Measurements from ENCODE around the gene HSBP1L1. TPM values are rescaled to one million over a fixed set of nuclear protein-coding genes. Genes with fewer than 3 reads are reported as not detected.
"Not testable (repeated sequence)": the region's sequence is repeated elsewhere in the genome, so short reads cannot be mapped to it uniquely, and the experiment has no call there.

Gene HSBP1L1
- total and polyA plus RNA-seq, 2 of the 13 experiments (the other 11 are each of a cell fraction or from before 2014, with no cell fraction given), result 22.6 to 45.1 TPM

- no peak overlapping the region for H3K4me3 ChIP-seq (replicated peaks in 1 of 3; ENCODE audit: insufficient read depth in 1 of 3, low read depth in 2 of 3, low read length in 3 of 3)
- ChIA-PET CTCF (ENCODE audit: low intra/inter-chr PET ratio, low total read pairs) (no interaction called here), POLR2A (no interaction called here)
- FAIRE-seq (no peak), ATAC-seq (no peak), DNase-seq (ENCODE audit: low spot score) (no peak)
- no TSS peak for BruUV-seq (replicated peaks)
- in situ Hi-C loops (cut with HindIII; ENCODE audit: extremely low pct_ligation_motif_present, low pct_unique_long_range_greater_than_20kb) (no loop called here), intact Hi-C loops (cut with micrococcal nuclease; ENCODE audit: unreplicated experiment) (no loop called here)
- TF ChIP-seq ZBTB43 (CRISPR knock-in tag; conservative IDR thresholded peaks at IDR 0.05) (no peak), KDM3A (CRISPR knock-in tag; IDR thresholded peaks at IDR 0.05; ENCODE audit: low read depth) (no peak), HMG20A (CRISPR knock-in tag; IDR thresholded peaks at IDR 0.05; ENCODE audit: borderline replicate concordance) (no peak), KDM1A (CRISPR knock-in tag; IDR thresholded peaks at IDR 0.05) (no peak), ZNF567 (CRISPR knock-in tag; IDR thresholded peaks at IDR 0.05; ENCODE audit: borderline replicate concordance) (no peak), ZNF589 (CRISPR knock-in tag; conservative IDR thresholded peaks at IDR 0.05) (no peak), ZNF496 (CRISPR knock-in tag; IDR thresholded peaks at IDR 0.05; ENCODE audit: insufficient replicate concordance) (no peak), TCF7L2 (IDR thresholded peaks at IDR 0.05; ENCODE audit: low read depth, low read length) (no peak), ZFP62 (CRISPR knock-in tag; IDR thresholded peaks at IDR 0.05) (no peak), ZNF75D (CRISPR knock-in tag; IDR thresholded peaks at IDR 0.05; ENCODE audit: borderline replicate concordance) (no peak)
- TF ChIP-seq, protein P1, sequence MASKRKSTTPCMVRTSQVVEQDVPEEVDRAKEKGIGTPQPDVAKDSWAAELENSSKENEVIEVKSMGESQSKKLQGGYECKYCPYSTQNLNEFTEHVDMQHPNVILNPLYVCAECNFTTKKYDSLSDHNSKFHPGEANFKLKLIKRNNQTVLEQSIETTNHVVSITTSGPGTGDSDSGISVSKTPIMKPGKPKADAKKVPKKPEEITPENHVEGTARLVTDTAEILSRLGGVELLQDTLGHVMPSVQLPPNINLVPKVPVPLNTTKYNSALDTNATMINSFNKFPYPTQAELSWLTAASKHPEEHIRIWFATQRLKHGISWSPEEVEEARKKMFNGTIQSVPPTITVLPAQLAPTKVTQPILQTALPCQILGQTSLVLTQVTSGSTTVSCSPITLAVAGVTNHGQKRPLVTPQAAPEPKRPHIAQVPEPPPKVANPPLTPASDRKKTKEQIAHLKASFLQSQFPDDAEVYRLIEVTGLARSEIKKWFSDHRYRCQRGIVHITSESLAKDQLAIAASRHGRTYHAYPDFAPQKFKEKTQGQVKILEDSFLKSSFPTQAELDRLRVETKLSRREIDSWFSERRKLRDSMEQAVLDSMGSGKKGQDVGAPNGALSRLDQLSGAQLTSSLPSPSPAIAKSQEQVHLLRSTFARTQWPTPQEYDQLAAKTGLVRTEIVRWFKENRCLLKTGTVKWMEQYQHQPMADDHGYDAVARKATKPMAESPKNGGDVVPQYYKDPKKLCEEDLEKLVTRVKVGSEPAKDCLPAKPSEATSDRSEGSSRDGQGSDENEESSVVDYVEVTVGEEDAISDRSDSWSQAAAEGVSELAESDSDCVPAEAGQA (IDR thresholded peaks at IDR 0.05; ENCODE audit: low read depth), result no peak
- TF ChIP-seq, protein P1 (CRISPR knock-in tag; IDR thresholded peaks at IDR 0.05; ENCODE audit: borderline replicate concordance), result no peak
- 49% methylated on average over 2 of the region's 2 CpGs for WGBS (ENCODE audit: low lambda C conversion rate)
- peaks cover 20% of the 10 kb centered on the region for H3K79me2 ChIP-seq (ENCODE audit: insufficient read depth, low read length)
- no peaks in the 10 kb centered on the region for H3K36me3 ChIP-seq (replicated peaks in 1 of 2; ENCODE audit: control insufficient read depth in 1 of 2, insufficient read depth in 2 of 2, low read length in 2 of 2)
- H3K4me1 ChIP-seq (ENCODE audit: insufficient read depth, low read length), result peaks cover 22% of the 10 kb centered on the region
- H4K20me1 ChIP-seq (ENCODE audit: insufficient read depth, low read length), result peaks cover 5% of the 10 kb centered on the region
- H3K9me3 ChIP-seq (ENCODE audit: low read length), result no peaks in the 10 kb centered on the region
- H3K4me2 ChIP-seq (ENCODE audit: low read depth, low read length), result no peak overlapping the region
- H3K27ac ChIP-seq (ENCODE audit: extremely low read length, insufficient read depth, low read length), result no peak overlapping the region
- no peak overlapping the region for H2AFZ ChIP-seq (ENCODE audit: low read length)
- no peak overlapping the region for H3K9ac ChIP-seq (ENCODE audit: insufficient read depth, low read depth, low read length)
- H3K27me3 ChIP-seq (ENCODE audit: control insufficient read depth in 1 of 2, insufficient read depth in 2 of 2, low read length in 2 of 2), result no peaks in the 10 kb centered on the region; a peak in 1 of 5 replicates
Measured at GRCh38 chr18:79991494-79991893, 27.1 kb downstream of the HSBP1L1 start.

DNA sequence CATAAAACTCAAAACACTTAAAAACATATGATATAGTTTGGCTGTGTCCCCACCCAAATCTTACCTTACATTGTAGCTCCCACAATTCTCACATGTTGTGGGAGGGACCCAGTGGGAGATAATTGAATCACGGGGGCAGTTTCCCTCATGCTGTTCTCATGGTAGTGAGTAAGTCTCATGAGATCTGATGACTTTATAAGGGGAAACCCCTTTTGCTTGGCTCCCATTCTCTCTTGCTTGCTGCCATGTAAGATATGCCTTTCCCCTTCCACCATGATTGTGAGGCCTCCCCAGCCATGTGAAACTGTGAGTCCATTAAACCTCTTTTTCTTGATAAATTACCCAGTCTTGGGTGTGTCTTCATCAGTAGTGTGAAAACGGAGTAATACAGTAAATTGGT lies 35.3 kb downstream of the HSBP1L1 start:
- H3K27ac ChIP-seq (ENCODE audit: extremely low read length, insufficient read depth, low read length); H3K36me3 ChIP-seq (replicated peaks in 1 of 2; ENCODE audit: control insufficient read depth in 1 of 2, insufficient read depth in 2 of 2, low read length in 2 of 2); CTCF ChIA-PET (ENCODE audit: low intra/inter-chr PET ratio, low total read pairs); DNase-seq (ENCODE audit: low spot score); H3K27me3 ChIP-seq (ENCODE audit: control insufficient read depth in 1 of 2, insufficient read depth in 2 of 2, low read length in 2 of 2); H3K4me2 ChIP-seq (ENCODE audit: low read depth, low read length); H3K79me2 ChIP-seq (ENCODE audit: insufficient read depth, low read length); H3K9ac ChIP-seq (ENCODE audit: insufficient read depth, low read depth, low read length); FAIRE-seq; H3K4me3 ChIP-seq (replicated peaks in 1 of 3; ENCODE audit: insufficient read depth in 1 of 3, low read depth in 2 of 3, low read length in 3 of 3); intact Hi-C loops (cut with micrococcal nuclease; ENCODE audit: unreplicated experiment); ATAC-seq; H4K20me1 ChIP-seq (ENCODE audit: insufficient read depth, low read length); in situ Hi-C loops (cut with HindIII; ENCODE audit: extremely low pct_ligation_motif_present, low pct_unique_long_range_greater_than_20kb); H2AFZ ChIP-seq (ENCODE audit: low read length); BruUV-seq (replicated peaks): not testable (repeated sequence)
- Histone ChIP-seq H3K4me1 (ENCODE audit: insufficient read depth, low read length) (peaks cover 16% of the 10 kb centered on the region), H3K9me3 (ENCODE audit: low read length) (peaks cover 17% of the 10 kb centered on the region)
- POLR2A ChIA-PET, result interaction anchor here (0.7 kb wide), 1 partner anchor 323 kb away, joined by 5 read pairs; no protein-coding TSS in a partner anchor
- WGBS (ENCODE audit: low lambda C conversion rate), result 58% methylated on average over 2 of the region's 2 CpGs

Measured in HepG2 (cell line).